ENCODE data around the gene YIPF3.

- TF ChIP-seq POLR2A (IDR thresholded peaks at IDR 0.05) (no peak), CTCF (IDR thresholded peaks at IDR 0.05) (no peak), POLR2AphosphoS5 (IDR thresholded peaks at IDR 0.05) (no peak)
These were observed 19.0 kb downstream of the YIPF3 start for GRCh38 chr6:43497689-43498088.
